RPMI7951 (cell line): ENCODE measurements around the gene A2ML1. TPM values are rescaled to one million over a fixed set of nuclear protein-coding genes. Genes with fewer than 3 reads are reported as not detected.
A peak's percentile ranks its signal among the peaks of the same experiment; 100 is the strongest.
"Not testable (repeated sequence)": the region's sequence is repeated elsewhere in the genome, so short reads cannot be mapped to it uniquely, and the experiment has no call there.

Experiments
- DNase-seq: peaks from one replicate; pipeline ENCODE4 v3.0.0-alpha.2; 2012; ENCODE audit warnings: low read depth
- total RNA-seq: library from RNA; depleted of rRNA; stranded (reverse); fragments of >200 nt; shearing (Covaris generic); gene quantifications from 2 replicates; pipeline ENCODE4 v1.2.3, GENCODE V29; 2014

Gene A2ML1
- total RNA-seq, 1 experiment from 2014 or later, result not detected

DNA sequence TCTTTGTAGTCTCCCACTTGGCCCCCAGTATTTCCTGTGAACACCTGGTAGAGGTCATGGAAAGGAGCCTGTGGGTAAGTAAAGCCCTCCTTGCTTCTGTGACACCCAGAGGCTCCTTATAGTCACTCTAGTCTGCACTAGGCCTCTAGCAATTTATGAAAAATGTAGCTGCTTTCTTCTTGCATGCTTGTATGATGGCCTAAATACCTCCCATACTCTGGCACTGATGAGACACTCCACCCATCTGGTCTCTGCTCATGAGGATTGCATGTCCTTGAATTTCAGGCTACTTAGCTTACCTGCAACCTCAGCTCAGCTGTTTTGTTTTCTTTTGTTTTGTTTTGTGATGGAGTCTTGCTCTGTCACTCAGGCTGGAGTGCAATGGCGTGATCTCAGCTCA lies 4.6 kb upstream of the A2ML1 start:
- DNase-seq, result no peak

GRCh38 chr12:8818526-8818925 lies 3.9 kb upstream of the A2ML1 start:
- no peak for DNase-seq

GRCh38 chr12:8819666-8819980 lies 2.8 kb upstream of the A2ML1 start:
- DNase-seq, result no peak

- DNase-seq, result not testable (repeated sequence)
Measured at GRCh38 chr12:8820676-8821407, 1.6 kb upstream of the A2ML1 start.

- DNase-seq, result no peak
Measured at GRCh38 chr12:8821591-8821990, 830 bp upstream of the A2ML1 start.

GRCh38 chr12:8823565-8824300 lies 1.3 kb downstream of the A2ML1 start:
- DNase-seq, result no peak

DNA sequence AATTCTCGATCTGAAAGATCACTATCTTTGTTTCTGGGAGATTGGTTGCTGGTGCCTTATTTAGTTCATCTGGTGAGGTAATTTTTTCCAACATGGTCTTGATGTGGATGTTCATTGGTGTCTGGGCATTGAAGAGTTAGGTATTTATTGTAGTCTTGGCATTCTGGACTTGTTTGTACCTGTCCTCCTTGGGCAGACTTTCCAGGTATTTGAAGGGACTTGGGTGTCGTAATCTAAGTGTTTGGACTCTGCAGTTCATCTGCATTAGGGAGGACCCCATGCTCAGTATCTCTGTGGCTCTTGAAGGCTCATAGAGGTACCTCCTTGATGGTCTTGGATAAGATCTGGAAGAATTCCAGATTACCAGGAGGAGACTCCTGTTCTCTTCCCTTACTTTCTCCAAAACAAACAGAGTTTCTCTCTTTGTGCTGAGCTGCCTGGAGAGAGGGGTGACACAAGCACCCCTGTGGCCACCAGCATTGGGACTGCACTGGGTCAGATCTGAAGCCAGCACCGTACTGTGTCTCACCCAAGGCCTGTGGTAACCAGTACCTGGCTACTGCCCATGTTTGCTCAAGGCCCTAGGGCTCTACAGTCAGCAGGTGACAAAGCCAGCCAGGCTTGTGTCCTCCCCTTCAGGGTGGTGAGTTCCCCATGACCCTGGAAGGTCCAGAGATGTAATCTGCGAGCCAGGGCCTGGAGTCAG lies 5.3 kb downstream of the A2ML1 start:
- no peak for DNase-seq

DNA sequence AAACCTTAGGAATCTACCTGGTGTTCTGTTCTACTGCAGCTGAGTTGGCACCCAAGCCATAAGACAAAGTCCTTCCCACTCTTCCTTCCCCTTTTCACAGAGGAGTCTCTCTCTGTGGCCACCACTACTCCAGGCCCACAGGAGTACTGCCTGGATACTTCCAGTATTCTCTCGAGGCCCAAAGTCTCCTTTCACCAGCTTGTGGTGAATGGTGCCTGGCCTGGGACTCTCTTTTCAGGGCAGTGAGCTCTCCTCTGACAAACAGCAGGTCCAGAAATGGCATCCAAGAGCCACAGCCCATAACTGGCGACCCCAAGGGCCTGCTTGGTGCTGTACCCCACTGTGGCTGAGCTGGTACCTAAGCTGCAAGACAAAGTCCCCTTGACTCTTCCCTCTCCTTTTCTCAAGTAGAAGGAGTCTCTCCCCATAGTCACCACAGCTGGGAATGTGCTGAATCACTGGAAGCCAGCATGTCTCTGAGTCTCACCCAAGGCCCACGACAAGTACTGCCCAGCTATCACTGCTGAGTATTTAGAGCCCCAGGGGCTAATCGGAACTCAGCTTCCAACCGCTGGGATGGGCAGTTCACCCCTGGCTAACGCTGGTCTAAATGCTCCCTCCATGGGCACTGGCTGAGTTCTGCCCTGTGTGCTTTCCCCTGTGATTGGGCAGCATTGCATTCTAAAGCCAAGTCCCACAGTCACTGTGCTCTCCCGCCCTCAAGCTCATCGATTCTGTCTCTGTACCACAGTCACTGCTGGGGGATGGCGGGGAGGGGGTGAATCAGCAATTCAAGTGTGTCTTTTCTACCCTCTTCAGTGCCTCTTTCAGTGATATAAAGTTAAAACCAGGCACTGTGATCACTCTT lies 6.1 kb downstream of the A2ML1 start:
- DNase-seq, result no peak

DNA sequence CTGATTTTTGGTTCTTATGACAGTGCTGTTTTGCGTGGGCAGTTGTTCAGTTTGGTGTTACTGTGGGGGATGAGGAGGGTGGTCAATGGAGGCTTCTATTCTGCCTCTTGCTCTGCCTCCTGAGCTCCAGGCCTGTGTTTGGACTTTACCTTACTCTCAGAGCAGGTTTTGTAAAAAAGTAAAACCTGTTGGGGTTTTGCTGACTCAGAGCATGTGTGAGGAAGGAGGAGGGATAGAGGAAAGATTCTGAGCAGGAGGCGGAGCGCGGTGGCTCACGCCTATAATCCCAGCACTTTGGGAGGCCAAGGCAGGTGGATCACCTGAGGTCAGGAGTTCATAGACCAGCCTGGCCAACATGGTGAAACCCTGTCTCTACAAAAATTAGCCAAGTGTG lies 6.7 kb downstream of the A2ML1 start:
- no peak for DNase-seq

DNA sequence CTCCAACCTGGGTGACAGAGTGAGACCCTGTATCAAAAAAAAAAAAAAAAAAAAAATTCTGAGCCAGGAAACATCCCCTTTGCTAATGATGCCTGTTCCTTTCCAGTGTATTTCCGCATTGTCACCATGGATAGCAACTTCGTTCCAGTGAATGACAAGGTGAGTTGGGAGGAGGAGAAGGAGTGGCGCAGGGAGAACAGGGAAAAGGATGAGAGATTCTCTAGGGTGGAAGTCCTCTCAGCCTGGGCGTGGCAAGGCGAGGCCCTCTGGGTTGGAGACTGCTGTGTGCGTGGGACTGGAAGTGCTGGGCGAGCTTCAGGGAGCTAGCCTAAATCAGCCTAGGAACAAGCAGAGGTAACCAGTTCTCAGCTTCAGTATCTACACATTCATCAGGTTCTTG lies 7.2 kb downstream of the A2ML1 start:
- DNase-seq, result no peak

GRCh38 chr12:8831116-8831515 lies 8.7 kb downstream of the A2ML1 start:
- DNase-seq, result no peak

DNA sequence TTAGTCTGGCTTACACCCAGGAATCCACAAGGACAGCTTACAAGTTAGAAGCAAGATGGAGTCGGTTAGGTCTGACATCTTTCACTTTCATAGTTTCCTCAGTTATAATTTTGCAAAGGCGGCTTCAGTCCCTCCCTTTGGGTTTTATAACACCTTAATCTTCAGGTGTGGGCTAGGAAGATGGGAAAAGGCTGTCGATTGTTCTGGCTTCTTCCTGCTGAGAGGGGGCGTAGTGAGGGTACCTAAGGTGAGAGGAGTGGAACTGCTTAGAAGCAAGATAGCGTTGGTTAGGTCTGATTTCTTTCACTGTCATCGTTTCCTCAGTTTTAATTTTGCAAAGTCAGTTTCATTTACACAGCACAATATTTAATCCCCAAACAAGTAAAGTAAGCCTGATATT lies 10.1 kb downstream of the A2ML1 start:
- no peak for DNase-seq

GRCh38 chr12:8834230-8834629 lies 11.8 kb downstream of the A2ML1 start:
- no peak for DNase-seq

DNA sequence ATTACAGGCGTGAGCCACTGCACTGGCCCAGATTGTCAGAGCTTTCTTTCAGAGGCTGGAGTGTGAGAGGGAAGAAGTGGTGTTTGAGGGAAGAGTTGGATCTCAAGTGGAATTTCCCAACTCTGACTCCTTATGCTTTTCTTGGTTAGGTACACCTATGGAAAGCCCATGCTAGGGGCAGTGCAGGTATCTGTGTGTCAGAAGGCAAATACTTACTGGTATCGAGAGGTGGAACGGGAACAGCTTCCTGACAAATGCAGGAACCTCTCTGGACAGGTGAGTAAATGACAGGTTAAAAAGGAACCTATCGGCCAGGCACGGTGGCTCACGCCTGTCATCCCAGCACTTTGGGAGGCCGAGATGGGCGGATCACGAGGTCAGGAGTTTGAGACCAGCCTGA lies 14.9 kb downstream of the A2ML1 start:
- no peak for DNase-seq

DNA sequence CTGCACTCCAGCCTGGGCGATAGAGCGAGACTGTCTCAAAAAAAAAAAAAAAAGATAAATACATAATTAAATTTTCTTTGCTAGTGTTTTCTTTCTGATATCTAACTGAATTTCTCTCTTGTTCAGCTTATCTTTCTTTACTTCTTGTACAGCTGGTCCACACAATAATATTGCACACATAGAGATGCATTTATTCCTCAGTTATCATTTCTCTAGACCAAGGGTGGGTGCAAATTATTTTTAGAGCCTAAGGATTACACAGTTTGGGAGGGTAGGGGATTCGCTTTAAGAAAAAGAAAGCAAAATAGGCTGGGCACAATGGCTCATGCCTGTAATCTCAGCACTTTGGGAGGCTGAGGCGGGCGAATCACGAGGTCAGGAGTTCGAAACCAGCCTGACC lies 17.9 kb downstream of the A2ML1 start:
- DNase-seq, result no peak

DNA sequence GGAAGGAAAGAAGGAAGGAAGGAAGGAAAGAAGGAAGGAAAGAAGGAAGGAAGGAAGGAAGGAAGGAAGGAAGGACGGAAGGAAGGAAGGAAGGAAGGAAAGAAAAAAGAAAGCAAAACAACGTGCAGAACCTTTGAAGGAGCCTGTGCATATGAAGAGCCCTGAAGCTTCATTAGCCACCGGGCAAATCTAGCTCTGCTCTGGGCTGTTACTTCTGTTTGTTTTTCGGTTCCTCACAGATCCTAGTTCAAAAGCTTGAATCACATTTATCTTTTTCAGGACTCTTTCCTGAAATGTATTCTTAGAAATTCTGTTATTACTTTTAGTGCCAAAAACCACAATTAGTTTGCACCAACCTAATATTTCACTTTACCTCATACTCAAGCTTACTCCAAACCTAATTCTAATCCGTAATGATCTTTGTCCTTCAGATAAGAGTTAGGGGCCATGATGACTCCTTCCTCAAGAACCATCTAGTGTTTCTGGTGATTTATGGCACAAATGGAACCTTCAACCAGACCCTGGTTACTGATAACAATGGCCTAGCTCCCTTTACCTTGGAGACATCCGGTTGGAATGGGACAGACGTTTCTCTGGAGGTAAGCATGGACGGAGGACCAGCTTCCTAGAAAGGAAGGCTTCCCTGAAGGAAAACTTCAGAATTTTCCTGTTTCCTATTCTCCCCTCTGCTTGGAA lies 18.7 kb downstream of the A2ML1 start:
- no peak for DNase-seq

- DNase-seq, result no peak
Measured at GRCh38 chr12:8841778-8842177, 19.4 kb downstream of the A2ML1 start.

DNA sequence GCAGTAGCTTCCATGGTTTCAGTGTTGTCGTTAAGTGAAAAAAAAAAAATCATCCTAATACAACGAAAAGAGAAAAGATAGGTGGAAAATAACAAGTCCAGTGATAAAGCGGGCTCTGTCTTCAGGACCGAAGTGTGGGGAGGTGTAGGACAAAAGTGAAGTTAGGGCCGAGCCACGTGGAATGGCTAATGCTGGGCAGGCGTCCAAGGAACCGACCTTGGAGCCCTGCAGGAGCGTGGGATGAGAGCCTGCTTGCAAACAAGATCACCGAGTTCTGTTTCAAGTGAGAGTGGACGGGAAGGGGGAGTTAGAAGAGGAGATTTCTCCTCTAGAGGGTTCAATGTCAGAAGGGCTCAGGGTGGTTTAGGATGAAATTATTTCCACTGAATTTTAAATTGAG lies 22.2 kb downstream of the A2ML1 start:
- peak; percentile 8 for DNase-seq

GRCh38 chr12:8846305-8846704 lies 23.9 kb downstream of the A2ML1 start:
- DNase-seq, result no peak

GRCh38 chr12:8847435-8847834 lies 25.0 kb downstream of the A2ML1 start:
- DNase-seq, result no peak

- DNase-seq, result no peak
Measured at GRCh38 chr12:8849876-8850275, 27.5 kb downstream of the A2ML1 start.
